Stimulated activated CD4-positive, alpha-beta T cell treated with anti-CD3 and anti-CD28 coated beads, Interleukin-1b, Interleukin-23, amount 100 ng/mL, for 4 hours (primary cell): ENCODE measurements around the gene MED25.

ENCODE experiments used
- DNase-seq, 2 donors: peaks; one replicate each; pipeline ENCODE4 v3.0.0-alpha.2; 2020; ENCODE audit warnings: low read depth in 2 of 2

MED25 gene

DNA sequence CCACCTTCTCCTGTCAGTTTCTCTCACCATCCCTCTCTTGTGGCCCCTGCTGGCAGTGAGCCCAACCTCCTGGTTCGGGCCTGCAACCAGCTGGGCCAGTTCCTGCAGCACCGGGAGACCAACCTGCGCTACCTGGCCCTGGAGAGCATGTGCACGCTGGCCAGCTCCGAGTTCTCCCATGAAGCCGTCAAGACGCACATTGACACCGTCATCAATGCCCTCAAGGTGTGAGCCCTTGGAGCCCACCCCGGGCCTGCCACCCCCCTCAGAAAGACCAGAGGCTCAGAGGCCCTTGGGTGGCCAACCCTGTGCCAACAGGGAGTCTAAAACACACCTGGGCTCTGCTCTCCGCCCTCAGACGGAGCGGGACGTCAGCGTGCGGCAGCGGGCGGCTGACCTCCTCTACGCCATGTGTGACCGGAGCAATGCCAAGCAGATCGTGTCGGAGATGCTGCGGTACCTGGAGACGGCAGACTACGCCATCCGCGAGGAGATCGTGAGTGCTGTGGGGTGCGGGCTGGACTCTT lies 18.8 kb upstream of the MED25 start:
- DNase-seq = no peak

DNA sequence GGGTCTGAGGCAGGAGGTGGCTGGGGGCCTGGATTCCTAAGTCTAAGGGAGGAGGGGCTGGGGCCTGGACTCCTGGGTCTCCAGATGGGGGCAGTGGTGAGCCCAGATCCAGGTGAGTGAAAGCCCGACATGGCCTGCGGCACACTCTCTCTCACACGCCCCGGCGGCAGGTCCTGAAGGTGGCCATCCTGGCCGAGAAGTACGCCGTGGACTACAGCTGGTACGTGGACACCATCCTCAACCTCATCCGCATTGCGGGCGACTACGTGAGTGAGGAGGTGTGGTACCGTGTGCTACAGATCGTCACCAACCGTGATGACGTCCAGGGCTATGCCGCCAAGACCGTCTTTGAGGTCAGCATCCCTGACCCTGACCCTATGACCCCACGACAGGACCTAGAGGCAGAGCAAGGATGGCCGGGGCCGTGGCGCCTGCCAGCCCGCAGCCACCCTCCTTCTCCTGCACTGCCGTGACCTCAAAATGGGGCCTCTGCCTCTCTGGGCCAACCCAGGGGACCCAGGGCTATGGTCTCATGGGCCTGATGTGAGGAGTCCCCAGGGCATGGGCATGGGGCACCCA lies 18.2 kb upstream of the MED25 start:
- no peak for DNase-seq

DNA sequence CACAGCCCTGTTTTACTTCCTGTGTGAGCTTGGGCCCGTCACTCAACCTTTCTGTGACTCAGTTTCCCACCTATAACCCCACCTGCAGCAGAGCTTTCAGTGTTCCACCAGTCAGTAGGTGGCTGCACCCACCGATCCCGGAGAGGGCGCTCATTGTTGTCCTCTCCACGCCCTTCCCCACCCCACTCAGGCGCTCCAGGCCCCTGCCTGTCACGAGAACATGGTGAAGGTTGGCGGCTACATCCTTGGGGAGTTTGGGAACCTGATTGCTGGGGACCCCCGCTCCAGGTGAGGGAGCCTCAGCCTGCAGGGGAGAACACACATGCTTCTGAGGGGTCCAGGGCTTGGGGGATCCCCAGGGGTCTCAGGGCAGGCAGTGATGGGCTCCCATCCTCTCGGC lies 17.3 kb upstream of the MED25 start:
- DNase-seq = no peak

DNA sequence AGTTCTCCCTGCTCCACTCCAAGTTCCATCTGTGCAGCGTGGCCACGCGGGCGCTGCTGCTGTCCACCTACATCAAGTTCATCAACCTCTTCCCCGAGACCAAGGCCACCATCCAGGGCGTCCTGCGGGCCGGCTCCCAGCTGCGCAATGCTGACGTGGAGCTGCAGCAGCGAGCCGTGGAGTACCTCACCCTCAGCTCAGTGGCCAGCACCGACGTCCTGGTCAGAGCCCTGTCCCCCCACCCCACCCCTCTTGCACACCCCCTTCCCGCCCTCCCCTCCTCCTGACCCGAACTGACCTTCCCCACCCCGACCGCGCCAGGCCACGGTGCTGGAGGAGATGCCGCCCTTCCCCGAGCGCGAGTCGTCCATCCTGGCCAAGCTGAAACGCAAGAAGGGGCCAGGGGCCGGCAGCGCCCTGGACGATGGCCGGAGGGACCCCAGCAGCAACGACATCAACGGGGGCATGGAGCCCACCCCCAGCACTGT lies 16.6 kb upstream of the MED25 start:
- DNase-seq = no peak

DNA sequence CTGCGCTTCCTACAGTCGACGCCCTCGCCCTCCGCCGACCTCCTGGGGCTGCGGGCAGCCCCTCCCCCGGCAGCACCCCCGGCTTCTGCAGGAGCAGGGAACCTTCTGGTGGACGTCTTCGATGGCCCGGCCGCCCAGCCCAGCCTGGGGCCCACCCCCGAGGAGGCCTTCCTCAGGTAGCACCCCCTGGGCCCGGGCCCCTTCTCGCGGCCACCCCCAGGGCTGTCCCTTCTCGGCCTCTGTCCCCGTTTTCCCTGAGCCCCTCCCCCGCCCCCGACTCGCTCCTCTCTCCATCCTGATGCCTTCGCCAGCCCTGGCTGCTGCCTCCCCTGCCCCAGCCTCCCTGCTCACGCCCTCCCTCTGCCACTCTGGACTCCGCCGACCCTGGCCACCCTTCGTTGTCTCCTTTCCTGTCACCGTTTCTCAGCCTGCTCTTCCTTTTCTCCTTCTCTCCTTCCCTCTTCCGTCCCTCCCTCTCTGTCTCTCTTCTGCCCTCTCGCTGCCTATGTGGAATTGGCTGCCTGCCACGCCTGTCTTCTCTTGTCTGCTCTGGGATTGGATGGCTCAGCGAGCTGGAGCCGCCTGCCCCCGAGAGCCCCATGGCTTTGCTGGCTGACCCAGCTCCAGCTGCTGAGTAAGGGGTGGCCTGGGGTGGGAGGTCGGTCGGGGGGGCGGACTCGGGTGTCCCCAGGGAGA lies 16.0 kb upstream of the MED25 start:
- no peak for DNase-seq

GRCh38 chr19:49802836-49803528 lies 15.1 kb upstream of the MED25 start:
- no peak for DNase-seq

DNA sequence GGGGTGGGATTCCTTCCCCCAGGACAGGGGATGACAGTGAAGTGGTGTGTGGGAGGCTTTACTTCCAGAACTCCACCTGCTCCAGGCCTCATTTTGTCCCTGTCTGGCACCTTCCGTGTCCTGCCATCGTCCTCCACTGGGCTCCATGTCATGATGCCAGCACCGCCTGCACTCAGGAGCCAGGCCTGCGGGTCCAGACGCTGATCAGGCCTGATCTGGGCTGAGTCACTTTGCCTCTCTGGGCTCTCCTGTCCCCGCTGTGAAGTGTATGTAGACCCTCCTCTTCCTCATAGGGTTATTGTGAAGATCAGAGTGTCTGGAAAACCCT lies 14.6 kb upstream of the MED25 start:
- DNase-seq = no peak

- no peak for DNase-seq
Observed at GRCh38 chr19:49805822-49806619, 12.1 kb upstream of the MED25 start.

DNA sequence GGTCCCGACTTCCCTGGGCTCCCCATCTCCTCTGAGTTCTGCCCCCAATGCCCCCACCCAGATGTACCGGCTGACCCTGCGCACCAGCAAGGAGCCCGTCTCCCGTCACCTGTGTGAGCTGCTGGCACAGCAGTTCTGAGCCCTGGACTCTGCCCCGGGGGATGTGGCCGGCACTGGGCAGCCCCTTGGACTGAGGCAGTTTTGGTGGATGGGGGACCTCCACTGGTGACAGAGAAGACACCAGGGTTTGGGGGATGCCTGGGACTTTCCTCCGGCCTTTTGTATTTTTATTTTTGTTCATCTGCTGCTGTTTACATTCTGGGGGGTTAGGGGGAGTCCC lies 11.5 kb upstream of the MED25 start:
- DNase-seq = no peak

GRCh38 chr19:49807058-49807903 lies 10.8 kb upstream of the MED25 start:
- DNase-seq = no peak

DNA sequence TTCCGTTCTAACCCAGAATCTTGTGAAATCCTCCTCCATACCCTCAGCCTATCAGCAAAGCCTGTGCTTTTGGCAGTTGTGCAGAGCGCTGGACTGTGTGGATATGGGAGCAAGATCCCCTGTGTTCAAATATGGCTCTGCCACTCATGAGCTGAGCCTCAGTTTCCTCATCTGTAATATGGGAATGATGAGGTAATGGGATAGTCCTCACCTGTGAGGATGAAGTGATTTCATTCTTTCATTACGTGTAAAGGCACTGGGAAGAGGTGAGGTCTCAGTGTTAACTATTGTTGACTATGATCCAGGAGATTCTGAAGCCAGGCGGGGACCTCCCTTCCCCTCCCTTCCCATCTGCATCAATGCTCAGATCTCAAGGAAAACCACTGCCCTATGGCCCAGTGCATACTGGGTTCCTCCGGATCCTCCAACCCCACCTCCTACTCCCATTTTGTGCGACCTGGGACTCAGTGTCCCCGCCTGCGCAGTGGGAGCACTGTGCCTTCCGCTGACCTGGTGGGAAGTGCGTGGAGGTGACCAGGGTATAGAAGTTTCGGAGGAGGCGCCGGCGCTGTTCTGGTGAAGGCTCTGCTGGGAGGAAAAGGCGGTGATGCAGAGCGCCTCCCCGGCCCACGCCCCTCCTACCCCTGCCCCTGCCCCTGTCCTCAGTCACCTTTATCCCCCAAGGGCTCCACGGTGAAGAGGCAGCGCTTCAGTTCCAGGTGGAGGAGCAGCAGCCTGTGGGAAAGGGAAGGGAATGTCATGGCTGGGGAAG lies 10.0 kb upstream of the MED25 start:
- no peak for DNase-seq

- DNase-seq = peak; percentile 85 to 86
Observed at GRCh38 chr19:49808711-49809159, 9.4 kb upstream of the MED25 start.

DNA sequence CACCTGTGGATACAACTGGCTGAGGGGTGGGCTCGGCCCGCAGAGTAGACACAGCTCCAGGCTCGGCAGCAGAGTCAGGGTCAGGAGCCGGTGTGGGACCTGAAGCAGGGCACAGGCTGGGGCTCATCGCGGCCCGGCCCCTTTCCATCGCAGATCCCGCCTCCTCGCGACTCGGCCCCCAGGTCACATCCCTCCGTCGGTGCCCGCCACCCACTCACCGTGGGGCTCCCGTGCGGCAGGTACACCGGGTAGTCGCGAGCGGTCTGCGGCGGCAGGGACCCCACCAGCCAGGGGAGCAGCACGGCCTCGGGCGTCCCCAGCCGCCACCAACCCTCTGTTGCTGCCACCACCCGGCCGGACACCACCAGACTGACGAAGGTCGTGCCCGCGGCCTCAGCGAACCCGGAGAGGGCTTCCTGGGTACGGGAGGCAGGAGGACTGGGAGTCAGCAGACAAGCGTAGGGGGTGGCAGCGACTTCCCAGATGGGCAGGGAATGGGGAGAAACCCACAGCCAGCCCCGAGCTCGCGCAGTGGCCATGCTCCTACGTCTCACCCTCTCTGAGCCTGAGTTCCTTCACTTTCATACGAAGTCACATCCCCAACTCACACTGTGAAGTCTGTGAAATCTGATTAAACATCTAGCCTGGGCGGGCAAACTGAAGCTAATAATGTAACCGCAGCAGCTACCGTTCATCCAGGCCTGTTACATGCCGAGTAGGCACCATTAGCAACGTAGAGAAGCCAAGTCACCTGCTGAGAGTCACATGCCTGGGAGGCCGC lies 8.7 kb upstream of the MED25 start:
- DNase-seq = peak; percentile 24 to 36

- no peak for DNase-seq
Observed at GRCh38 chr19:49809941-49810389, 8.1 kb upstream of the MED25 start.

DNA sequence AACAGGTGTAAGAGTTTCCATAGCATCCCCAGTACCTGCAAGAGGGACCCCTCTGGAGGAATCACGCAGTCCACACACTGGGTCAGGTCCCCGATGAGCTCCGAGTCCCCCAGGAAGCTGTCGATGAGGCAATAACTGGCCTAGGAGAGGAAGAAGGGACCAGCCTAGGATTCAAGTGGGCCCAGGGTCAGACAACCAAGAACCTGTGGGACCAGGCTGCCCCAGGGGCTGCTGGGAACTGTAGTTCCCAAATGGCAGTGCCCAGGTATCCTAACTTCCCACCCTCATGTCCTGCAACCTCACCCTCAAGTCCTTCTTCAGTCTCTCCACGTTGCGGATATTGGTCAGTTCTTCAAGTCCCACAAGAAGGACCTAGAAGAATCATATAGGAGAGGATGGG lies 6.8 kb upstream of the MED25 start:
- DNase-seq = no peak

- DNase-seq = no peak
Observed at GRCh38 chr19:49812452-49812996, 5.6 kb upstream of the MED25 start.

GRCh38 chr19:49812997-49813861 lies 4.9 kb upstream of the MED25 start, which contains the start of gene FUZ:
FUZ (minus strand) TSS chr19:49813292; CDS start chr19:49813106, 186 bp downstream.
- peak; percentile 79 to 81 for DNase-seq

DNA sequence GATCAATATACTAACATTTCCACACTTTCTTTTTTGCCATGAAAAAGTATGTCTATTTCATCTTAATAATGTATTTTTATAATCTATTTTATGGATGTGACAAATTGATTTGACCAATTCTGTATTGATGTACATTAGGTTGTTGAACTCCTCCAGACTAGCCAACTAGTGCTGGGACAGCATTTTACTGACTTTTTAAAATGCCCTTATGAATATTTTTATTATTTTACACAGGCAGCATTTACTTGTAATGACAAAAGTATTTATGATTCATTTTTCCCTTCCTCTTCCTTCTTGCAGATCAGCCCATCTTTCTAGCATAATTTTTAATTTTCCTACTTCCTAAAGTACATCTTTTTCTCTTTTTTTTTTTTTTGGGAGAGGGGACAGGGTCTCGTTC lies 4.1 kb upstream of the MED25 start:
- DNase-seq = no peak
